NB4 (cell line): Measurements from ENCODE around the gene LRRK1.

Source experiments
- DNase-seq: peaks from one replicate; pipeline ENCODE4 v3.0.0; 2010; ENCODE audit warnings: low read depth
- H3K4me3 ChIP-seq: one replicate; pipeline ENCODE4 v1.5.1; 2011; ENCODE audit warnings: mild to moderate bottlenecking, low read depth, low read length, moderate library complexity
- CTCF ChIP-seq: IDR thresholded peaks from one replicate; pipeline ENCODE4 v1.5.1; 2012; ENCODE audit warnings: low read depth, low read length
- MAX ChIP-seq: IDR thresholded peaks from 2 replicates; pipeline ENCODE4 v1.6.1; 2011; ENCODE audit warnings: low read depth, low read length
- MYC ChIP-seq: IDR thresholded peaks from 2 replicates; pipeline ENCODE4 v1.6.1; 2011; ENCODE audit warnings: low read depth, low read length
- POLR2A ChIP-seq: IDR thresholded peaks from 2 replicates; pipeline ENCODE4 v1.6.1; 2011; ENCODE audit warnings: mild to moderate bottlenecking; ENCODE audit not compliant: insufficient read length; ENCODE audit errors: extremely low read depth

Gene LRRK1

GRCh38 chr15:100887211-100887913 lies 31.8 kb upstream of the LRRK1 start:
- no peak for DNase-seq
- TF ChIP-seq POLR2A (no peak), MAX (no peak), CTCF (no peak), MYC (no peak)
- no peak overlapping the region for H3K4me3 ChIP-seq

- TF ChIP-seq CTCF, result no peak
- TF ChIP-seq POLR2A, result no peak
- no peak for TF ChIP-seq MAX
- TF ChIP-seq MYC, result no peak
- no peak for DNase-seq
- H3K4me3 ChIP-seq, result no peak overlapping the region
These were observed 29.6 kb upstream of the LRRK1 start for GRCh38 chr15:100889385-100890050.

GRCh38 chr15:100890051-100890720 lies 29.0 kb upstream of the LRRK1 start:
- TF ChIP-seq POLR2A, result no peak
- TF ChIP-seq CTCF, result no peak
- no peak for TF ChIP-seq MAX
- no peak for TF ChIP-seq MYC
- H3K4me3 ChIP-seq, result no peak overlapping the region
- no peak for DNase-seq

- H3K4me3 ChIP-seq, result no peak overlapping the region
- no peak for DNase-seq
- TF ChIP-seq MAX (no peak), MYC (no peak), CTCF (no peak), POLR2A (no peak)
These were observed 28.3 kb upstream of the LRRK1 start for GRCh38 chr15:100890850-100891249.

- DNase-seq, result no peak
- no peak for TF ChIP-seq CTCF
- no peak for TF ChIP-seq POLR2A
- no peak for TF ChIP-seq MAX
- no peak for TF ChIP-seq MYC
- H3K4me3 ChIP-seq, result no peak overlapping the region
These were observed 27.7 kb upstream of the LRRK1 start for GRCh38 chr15:100891307-100892012.
